Measurements from ENCODE around the gene CD7. TPM values are rescaled to one million over a fixed set of nuclear protein-coding genes. Genes with fewer than 3 reads are reported as not detected.

CD7 gene
- total RNA-seq, 1 donor from 2014 or later, result 12.0 TPM

GRCh38 chr17:82346342-82347300 lies 29.2 kb upstream of the CD7 start:
- no peak for DNase-seq (ENCODE audit: low spot score)

- DNase-seq (ENCODE audit: low spot score), result no peak
Measured at GRCh38 chr17:82345151-82345976, 28.0 kb upstream of the CD7 start.

DNA sequence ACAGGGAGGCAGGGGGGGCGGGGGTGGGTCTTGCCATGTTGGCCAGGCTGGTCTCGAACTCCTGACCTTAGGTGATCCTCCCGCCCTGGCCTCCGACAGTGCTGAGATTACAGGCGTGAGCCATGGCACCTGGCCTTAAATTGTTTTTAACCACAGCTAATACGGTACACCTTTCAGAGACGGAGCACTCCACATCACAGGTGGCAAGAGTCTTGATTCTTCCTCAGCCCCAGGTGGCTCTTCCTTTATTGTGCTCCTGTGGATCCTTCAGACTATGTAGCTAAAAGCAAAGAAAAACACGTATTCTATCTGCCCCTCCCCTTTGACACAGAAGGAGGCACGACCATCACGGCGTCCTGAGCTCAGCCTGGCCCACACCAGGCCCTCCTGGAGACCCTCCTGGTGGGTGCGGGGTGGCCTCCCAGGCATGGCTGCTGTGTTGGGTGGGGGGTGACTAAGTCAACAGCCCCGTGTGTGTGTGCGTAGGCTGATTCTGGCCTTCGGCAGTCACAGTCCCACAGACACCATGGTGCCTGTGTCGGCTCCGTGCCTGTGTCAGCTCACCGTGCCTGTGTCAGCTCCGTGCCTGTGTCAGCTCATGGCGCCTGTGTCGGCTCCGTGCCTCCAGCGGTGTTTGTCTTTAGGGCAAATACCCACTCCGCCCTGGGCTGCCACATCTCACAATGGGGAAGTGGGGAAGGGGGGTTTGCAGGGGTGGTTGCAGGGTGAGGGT lies 26.9 kb upstream of the CD7 start:
- no peak for DNase-seq (ENCODE audit: low spot score)

DNA sequence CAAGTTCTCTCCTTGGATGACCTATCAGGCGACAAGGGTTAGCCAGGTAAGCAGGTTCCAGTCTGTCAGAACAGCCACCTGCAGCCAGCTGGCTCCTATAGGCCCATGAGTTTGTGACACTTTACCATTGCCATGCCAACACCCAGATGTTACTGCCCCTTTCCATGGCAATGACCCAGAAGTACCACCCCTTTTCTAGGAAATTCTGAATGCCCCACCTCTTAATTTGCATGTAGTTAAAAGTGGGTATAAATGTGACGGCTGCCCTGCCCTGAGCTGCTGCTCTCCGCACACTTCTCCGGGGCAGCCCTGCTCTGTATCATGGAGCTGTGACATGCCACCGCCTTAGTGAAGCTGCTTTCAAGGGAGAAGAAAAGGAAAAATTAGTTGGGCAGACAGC lies 26.2 kb upstream of the CD7 start:
- no peak for DNase-seq (ENCODE audit: low spot score)

GRCh38 chr17:82342361-82343079 lies 25.1 kb upstream of the CD7 start:
- no peak for DNase-seq (ENCODE audit: low spot score)

GRCh38 chr17:82339634-82340580 lies 22.5 kb upstream of the CD7 start:
- no peak for DNase-seq (ENCODE audit: low spot score)

GRCh38 chr17:82338858-82339633 lies 21.6 kb upstream of the CD7 start:
- peak; percentile 62 for DNase-seq (ENCODE audit: low spot score)

DNA sequence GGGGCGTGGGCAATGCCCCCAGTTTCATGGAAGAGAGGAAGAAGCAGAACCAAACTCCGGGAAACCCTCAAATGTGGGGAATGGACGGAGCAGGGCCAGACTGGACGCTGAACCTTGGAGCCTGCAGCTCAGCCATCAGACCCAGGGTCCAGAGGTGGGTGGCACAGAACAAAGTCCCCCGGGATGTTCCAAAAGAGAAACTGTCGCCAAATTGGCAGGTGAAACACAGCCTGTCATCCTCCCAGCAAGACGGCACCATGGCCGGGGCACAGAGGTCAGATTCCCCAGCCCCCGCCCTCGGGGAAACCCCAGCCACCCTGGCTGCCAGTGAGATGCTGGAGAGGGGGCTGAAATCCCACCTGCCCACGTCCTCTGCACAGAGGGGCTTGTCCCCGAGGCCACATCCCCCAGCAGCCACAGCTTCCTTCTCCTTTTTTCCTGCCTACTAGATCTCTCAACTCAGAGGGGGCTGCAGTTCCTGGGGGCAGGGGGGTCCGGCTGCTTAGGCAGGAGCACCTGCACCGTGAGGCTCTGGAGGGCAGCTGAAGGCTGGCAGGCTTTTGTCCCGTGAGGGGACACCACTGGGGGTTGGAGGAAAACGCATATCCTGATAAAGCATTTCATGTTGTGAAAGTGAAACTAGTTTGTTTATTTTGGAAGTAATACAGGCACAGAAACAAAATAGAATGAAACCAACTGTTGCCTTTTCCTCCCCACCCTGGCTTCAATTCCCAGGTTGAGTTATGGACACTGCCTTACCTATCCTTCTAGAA lies 17.4 kb upstream of the CD7 start:
- DNase-seq (ENCODE audit: low spot score), result no peak

DNA sequence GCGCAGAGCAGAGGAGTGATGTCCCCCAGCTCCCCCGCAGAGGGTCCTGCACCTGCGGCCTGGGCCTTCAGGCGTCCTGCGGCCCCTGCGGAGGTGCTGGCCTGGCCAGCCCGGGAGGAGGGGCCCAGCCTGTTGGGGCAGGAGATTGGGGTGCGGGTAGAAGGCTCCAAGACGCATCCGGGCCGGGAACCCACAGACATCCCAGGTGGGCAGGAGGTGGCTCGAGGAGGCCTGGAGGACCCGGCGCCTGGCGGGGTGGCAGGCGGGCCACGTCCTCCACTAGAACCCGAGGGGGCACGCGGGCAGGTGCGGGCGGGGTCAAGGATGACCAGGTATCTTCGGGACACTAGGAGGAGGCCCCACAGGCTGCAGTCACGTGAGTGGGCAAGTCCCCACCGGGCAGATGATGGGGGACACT lies 16.8 kb upstream of the CD7 start:
- DNase-seq (ENCODE audit: low spot score), result no peak

DNA sequence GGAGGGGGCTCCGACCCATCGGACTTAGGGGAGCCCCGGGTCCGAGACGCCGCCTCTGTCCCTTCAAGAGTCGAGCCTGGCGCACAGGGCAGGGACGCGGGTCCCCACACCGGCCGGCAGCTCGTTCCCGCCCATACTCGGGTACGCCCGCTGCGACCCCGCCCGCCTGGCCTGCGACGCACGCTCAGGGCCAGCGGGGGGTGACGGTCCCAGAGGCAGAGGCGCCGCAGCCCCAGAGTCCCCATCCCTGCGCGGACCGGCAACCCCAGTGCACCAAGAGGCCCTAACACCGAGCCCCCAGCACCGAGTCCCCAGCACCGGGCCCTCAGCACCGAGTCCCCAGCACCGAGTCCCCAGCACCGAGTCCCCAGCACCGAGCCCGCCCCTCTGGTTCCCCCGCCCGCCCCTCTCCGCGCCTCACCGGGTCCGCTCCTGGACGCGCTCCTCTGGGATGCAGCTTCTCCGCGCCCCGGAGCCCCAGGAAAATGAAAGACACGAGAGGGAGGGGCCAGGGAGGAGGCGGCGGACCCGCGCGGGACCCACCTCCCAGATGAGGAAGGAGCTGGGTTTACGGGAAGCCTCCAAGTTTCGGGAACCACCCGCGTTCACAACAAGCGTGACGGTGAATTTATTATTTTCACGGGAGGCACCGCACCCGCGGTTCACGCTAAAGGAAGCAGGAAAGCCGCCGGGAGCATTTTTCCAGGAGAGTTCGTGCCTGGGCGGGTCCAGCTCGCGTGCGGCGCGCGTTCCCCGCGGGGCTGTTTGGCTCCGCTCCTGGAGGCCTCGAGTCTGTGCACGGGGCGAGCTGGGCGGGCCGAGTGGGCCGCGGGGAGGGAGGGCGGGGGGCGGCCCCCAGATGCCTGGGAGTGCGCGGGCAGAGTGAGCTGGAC lies 16.1 kb upstream of the CD7 start, which contains the start of gene SECTM1:
SECTM1 (minus strand) TSS at position 488 of the 893 bp plus-strand sequence. CDS start 6,526 bp downstream, outside the sequence.
- peak; percentile 38 for DNase-seq (ENCODE audit: low spot score)

DNA sequence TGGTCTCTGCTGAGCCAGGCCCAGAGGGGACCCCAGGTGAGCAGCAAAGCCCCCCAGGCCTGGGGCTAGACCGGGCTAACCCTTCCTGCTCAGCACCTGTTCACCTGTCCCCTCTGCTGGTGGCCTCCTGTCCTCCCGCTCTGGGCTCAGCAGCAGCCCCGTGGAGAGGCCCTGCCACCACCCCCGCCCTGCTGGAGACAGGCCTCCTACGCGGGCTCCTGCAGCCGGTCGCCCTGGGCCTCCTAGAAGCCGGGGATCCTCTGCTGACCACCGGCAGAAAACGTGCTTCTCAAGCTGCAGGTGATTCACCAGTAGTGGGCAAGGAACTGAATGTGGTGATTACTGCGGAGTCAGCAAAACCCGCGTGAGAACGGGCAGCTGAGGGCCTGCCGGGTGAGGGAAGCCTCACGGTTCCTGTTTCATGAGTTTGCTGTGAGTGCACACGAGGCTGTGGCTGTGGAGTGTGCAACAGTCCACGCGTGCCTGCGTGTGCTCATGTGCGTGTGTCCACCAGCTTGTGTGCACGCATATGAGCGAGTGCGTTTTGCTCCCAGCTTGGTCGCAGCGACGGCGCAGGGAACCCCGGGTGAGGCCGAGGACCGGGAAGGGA lies 15.4 kb upstream of the CD7 start:
- peak; percentile 49 for DNase-seq (ENCODE audit: low spot score)

- no peak for DNase-seq (ENCODE audit: low spot score)
Measured at GRCh38 chr17:82331345-82331939, 14.0 kb upstream of the CD7 start.

DNA sequence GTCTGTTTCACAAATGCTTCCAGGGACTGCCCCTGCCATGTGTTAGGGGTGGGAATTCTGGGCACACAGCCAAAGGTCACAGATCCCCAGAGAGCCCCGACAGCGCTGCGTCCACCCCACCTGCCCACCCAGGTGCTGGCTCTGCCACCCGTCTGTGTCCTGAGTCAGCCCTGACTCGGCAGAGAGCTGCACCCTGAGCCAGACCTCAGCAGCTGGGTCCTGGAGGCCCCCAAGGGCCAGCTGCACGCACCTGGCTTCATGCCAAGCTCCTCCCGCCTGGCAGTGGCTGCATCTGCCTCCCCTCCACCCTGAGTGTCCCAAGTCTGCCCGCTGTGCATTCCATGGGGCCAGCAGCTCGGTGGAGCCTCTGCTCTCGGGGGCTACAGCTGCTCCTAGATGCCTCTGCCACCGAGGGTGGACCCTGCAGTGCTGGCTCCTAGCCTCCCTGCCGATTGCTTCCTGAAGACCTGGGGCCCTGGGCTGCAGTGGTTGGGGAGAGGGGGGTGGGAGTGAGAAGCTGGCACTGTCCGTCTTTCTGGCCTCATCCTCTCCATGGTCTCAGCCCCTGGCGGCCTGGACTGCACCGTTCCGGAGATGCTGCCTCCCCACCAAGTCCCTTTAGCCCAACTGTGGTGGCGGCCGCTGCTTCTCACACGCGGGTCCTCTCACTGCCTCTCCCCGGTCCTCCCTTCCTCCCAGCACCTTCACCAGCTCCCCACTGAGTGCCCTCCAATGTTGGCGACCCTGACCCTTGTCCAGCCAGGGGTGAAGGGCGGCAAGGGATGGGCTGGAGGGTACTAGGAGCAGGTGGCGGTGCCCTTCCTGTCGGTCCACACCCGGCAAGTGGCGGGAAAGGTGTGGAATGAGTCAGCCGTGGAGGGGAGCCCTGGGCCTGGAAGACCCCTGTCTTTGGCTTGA lies 13.2 kb upstream of the CD7 start:
- no peak for DNase-seq (ENCODE audit: low spot score)

DNA sequence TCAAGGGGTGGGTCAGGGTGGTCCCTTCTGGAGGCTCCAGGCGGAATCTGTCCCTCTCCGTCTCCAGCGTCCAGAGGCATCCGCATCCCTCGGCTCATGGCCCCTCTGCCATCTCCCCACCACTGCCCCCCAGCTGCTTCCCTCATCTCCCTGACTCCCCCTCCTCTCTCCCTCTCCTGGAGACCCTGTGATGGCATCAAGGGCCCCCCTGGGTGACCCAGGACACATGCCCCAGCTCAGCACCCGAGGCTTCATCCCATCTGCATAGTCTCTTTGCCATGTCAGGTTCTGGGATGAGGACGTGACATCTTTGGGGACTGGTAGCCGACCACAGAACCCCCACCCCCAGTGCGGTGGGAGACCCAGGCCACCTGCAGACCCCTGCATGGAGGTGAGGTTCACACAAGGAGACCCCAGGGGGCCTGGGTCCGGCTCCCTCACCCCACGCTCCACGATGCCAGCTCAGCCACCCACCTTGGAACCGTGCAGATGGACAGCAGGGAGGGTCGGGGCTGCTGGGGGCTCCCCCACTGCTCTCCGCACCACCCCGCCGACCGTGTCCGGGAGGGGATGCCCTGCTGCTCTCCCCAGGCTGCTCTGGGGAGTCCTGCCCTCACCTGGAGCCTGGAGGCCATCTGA lies 12.4 kb upstream of the CD7 start:
- DNase-seq (ENCODE audit: low spot score), result no peak

- no peak for DNase-seq (ENCODE audit: low spot score)
Measured at GRCh38 chr17:82328994-82329507, 11.6 kb upstream of the CD7 start.

Data from mucosa of gallbladder (tissue), 1 donor.